HG03565 (cell line): ENCODE measurements around the gene SMARCB1.

ENCODE experiments used
- ATAC-seq: cut with Tn5 transposase; IDR thresholded peaks from one replicate; pipeline ENCODE4 v1.9.1; 2021; ENCODE audit warnings: mild to moderate bottlenecking, moderate library complexity; ENCODE audit not compliant: unreplicated experiment

The SMARCB1 gene

DNA sequence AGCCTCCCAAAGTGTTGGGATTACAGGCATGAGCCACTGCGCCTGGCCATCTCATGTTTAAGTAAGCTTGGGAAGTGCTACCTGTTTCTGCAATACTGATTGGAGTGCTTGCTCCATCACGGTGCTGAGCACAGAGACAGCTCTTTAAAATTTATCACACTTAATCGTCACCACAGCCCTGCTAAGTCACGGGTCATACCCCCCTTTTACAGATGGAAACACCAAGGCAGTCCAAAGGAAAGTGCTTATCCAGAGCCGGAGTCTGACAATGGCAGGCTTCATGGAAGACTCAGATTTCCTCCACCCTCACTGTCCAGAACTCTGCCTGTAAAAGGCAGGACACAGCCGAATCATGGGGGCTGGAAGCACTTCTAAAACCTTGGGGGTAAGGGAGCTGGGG lies 26.7 kb upstream of the SMARCB1 start:
- ATAC-seq = no peak

DNA sequence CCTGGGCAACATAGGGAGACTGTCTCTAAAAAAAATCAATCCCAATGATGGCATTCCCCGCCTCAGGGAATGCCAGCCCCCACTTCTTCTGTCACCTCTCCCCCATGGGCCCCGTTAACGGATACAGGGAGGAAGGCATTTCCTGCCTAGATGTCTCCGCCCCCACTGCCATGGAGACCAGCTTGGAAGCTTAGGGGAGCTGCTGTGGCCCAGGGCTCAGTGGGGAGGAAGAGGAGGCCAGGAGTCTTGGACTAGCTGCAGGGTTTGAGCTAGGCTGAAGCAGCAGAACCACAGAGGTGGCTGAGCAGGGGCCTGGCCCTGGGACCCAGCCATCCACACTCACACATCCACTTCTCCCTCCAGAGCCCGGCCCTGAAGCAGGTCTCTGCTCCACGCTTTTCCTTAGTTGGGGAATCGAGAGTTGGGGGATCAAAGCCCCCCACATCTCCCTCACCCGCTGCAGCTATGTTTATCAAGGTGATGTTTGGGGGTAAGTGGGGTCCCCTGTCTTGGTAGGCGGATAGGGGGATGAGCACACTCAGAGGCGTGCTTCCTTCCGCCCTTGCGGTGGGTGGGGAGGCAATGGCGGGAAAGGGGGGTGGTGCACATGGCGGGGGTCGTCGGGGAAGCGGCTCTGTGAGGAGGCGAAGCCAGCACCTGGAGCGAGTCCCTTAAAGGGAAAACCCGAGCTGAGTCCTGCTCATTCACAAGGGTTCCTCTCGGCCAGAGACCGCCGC lies 23.8 kb upstream of the SMARCB1 start, which contains the start of gene C22orf15:
C22orf15 (plus strand) TSS at position 149 of the 737 bp plus-strand sequence; CDS start at position 466, 317 bp downstream.
- no peak for ATAC-seq

DNA sequence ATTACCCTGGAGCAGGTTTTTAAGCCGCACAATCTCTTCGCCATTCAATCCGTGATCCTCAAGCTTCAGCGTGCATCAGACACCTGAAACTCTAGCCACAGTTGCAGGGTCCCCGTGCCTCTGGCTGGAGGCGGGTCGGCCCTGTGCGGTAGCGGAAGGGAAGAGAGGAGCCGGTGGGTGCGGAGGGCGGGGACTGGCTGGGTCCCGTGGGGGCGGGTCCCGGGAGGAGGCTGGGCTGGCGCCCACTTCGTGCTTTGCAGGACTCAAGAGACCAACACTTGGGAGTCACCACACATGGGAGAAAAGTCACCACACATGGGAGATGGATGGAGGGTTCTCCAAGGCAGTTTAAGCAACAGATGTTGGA lies 23.2 kb upstream of the SMARCB1 start:
- no peak for ATAC-seq

DNA sequence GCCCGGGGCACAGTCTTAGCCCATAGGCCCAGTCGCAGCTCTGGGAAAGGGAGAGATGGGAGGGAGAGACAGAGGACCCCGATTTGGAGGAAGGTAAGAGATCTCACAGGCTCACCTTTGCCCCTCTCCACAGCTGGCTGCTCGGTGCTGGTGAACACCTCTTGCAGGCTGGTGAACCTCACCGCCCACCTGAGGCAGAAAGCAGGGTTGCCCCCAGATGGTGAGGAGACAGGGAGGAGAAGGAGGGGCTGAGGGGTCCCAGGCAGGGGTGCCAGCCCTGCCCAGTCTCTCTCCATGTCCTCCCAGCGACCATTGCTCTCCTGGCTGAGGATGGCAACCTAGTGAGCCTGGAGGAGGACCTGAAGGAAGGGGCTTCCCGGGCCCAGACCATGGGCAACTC lies 22.8 kb upstream of the SMARCB1 start:
- ATAC-seq = no peak

DNA sequence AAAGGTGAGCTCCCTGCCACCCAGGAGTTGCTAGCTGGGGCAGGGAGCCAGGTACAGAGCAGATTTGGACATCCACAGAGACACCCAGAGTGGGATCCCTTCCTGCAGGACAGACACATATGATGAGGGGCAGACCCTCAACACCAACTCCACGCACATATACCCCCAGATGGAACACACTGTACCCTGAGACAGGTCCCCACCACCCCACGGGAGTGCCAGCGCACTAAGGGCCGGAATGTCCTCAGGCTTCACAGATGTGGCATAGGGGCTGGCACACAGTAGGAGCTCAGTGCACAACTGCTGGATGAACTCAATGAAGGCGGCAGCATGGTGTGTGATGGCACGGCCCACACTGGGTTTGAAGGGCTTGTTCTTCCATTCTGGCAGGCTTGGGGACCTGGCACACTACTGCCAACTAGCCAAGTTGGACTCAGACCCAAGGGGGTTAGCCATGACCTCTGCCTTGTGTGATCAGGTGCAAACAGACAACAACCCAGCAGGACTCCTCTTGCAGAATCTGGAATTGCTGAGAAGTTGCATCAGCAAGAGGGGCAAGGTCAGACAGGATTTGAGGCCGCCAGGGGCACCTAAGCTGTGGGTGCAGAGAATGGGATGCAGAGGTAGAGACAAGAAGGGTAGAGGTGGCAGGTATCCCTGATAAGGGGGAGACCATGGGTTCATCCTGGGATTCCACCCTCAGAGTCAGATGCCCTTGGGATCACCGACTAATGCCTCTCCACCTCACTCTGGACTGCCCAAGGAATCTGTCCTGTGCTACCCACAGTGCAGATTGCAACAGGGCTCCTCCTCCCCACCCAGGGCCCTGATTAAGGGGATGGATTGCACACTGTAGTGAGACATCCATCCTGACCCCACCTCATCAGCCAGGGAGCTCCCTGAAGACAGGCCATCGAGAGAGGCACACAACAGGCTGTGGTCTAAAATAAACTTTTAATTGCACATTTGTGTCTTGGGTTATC lies 21.6 kb upstream of the SMARCB1 start:
- no peak for ATAC-seq

DNA sequence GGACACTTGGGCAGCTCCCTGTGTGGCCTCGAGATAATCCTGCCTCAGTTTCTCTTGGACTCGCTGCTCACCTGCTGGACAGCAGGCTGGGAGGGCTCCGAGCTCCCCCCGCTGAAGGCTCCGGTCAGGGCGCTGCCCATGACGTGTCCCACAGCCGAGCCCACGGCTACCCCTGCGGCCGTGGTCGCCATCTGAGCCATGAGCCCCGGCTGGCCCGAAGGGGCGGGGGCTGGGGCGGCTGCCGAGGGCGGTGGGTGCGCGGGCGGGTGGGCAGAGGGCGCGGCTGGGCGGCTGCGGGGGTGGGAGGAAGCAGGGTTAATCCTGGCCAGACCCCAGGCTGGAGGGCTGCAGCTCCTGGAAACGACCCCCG lies 19.5 kb upstream of the SMARCB1 start:
- no peak for ATAC-seq

DNA sequence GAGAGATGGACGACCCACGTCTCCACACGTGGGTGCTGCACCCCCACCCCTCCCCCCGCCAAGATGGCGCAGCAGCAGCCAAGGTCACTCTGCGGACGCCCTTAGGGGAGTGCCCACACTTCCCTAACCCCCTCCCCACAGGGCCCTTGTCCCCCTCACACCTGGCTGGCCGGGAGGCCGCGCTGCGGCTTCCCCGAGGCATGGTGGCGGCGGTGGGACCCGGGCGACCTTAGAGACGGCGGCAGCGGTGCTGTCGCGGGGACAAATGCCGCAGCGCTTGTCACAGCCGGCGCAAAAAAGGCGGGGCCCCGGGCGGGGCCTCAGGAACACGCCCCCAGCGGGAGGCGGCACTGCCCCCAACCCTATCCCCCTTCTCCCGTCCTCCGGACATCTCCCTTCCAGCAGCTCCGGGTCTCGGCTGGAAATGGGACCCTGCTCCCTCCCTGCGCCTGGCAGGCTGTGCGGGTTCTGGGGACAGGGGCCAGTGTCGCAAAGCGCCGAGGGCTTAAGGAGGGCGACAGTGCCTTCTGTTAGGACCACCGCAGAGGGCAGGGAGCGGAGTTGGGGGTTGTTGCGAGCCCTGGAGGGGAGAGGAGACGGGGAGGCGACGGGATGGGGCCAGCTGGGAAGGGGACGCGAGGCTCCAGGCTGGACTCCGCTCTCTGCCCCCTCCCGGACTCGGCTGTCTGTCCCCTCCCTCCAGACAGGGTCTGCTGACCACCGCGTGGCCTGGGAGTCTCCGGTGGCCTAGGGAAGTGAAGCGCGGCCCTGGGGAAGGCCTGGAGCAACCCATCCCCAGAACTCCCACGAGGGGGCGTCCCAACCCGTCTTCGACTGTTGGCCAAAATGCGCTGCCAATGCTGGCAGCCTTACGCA lies 18.9 kb upstream of the SMARCB1 start, which contains the start of gene CHCHD10:
CHCHD10 (minus strand) TSS at position 300 of the 876 bp plus-strand sequence; CDS start at position 202, 98 bp downstream.
- ATAC-seq = no peak

DNA sequence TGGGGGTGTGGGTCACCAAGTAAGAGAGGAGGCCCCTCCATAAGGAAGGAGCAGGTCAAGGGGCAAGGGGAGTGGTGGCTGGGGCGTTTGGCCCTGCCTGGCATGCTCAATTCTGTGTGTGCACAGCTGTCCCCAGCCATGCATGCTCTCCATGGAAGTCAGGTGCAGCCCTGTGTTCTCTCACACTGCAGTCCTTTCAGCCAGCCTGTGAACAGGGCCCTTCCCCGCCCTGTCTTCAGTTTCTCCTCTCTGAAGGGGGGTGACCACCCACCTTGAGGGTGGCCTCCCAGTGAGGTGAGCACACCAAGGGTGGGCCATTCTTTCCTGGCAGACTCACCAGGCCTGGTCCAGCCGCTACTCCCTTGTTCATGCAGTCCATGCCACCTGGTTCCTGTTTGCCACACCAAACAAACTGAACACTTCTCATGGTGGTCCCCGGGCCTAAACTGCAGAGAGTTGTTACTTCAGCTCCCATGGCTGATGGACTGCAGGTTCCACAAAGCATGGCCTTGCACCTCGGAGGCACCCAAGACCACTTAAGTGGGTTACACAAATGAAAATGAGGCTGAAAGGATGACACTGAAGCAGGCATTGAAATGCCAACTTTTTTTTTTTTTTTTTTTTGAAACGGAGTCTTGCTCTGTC lies 17.3 kb upstream of the SMARCB1 start:
- no peak for ATAC-seq

DNA sequence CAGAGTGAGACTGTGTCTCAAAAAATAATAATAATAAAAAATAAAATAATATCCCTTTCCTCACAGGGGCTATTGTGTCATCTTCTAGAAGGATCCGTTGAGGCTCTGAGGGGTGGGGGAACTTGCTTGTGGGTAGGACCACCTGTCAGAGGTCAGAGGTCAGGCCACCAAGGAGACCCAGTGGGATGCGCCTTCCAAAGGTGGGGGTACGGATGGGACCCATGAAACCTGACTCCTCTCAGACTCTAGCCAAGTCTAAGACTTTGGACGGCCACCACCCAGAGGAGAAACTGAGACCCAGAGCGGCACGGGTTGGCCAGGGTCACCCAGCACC lies 14.5 kb upstream of the SMARCB1 start:
- ATAC-seq = no peak

DNA sequence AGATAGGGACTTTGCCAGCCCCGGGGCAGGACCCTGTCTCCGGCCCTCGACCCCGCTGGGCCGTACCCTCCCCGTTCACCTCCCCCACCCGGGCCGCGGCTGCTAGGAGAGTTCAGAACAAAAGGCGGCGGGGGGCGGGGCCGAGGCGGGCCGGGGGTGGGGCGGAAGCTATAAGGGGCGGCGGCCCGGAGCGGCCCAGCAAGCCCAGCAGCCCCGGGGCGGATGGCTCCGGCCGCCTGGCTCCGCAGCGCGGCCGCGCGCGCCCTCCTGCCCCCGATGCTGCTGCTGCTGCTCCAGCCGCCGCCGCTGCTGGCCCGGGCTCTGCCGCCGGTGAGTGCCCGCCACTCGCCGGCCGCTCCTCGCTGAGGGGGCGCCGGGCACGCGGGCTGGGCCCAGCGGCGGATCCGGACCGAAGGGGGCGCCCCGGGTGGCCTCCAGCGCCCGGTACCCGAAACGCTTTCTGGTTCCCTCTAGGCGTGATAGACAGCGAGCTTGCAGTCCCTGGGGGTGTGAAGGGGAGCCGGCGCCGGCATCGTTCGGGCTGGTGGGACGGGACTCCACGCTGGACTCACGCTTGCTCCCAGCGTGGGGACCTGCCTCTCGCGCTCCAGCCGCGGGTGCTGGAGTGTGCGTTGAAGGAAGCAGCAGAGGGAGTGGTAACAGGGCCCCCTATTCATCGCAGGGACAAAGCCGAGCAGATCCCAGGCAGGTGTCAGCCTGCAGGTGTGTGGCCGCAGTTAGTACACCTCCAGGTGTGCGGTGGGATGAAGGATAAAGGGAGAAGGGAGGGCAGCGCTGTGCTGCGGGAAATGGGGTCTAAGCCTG lies 13.9 kb upstream of the SMARCB1 start, which contains the start of gene MMP11:
MMP11 (plus strand) TSS at position 201 of the 825 bp plus-strand sequence; CDS start at position 223, 22 bp downstream.
- no peak for ATAC-seq

DNA sequence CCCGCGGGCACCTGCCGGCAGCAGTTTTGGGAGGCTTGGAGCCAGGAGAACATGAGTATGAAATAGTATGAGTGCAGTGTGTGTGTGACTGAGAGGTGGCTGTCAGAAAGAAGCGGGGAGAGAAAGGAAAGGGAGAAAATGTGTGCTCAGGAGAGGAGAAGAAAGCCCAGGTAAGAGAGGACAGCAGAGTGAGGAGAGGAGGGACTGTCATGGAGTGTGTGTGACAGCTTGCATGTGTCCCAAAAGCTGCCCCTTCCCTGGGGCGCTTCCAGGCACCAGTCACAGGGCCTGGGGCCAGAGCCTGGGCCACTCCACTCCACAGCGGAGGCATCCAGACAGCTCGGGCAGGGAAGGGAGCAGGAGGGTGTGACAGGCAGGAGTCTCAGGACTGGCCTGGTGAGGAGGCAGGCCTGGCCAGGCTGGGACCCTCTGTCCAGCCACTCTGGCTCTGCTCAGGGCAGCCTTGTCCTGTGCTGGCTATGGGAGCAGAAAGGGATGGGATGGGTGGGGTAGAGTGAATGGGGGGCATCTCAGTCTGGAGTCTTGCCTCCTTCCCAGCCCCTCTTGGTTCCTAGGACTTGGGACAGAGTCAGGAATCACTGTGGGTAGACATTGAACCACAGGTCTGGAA lies 13.2 kb upstream of the SMARCB1 start:
- no peak for ATAC-seq

DNA sequence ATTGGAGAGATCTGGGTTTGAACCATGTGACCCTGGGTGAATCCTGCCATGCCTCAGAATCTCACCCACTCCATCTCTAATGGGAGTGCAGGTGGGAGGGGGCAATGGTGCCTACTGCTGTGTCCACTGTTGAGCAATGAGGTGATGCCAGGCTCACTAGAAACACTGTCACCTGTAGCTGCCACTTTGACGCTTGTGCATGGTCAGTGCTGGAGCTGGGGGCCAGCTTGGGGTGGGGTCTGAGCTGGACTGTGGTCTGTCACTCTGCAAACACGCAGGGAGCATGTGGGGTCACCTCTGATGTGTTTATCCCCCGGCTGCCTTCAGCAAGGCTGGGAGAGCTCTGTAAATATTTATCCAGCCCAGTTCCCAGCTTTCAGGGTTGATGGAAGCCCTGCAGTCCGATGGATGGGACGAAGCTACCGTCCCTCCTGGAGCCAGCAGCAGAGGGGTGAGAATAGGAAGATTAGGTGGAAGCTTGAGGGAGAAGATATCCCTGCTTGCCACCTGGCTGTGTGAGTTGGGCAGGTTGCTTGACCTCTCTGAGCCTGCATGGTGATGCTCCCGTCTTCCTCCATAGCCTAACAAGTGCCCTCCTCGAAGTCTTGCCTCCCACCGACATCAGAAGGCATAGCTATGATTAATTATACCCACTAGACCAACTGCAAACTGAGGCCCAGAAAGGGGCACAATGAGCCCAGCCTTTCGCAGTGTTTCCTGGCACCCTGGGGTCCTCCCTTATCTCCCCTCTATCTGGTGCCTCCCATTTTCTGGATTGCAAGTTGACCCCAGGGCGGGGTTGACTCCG lies 12.4 kb upstream of the SMARCB1 start:
- no peak for ATAC-seq

DNA sequence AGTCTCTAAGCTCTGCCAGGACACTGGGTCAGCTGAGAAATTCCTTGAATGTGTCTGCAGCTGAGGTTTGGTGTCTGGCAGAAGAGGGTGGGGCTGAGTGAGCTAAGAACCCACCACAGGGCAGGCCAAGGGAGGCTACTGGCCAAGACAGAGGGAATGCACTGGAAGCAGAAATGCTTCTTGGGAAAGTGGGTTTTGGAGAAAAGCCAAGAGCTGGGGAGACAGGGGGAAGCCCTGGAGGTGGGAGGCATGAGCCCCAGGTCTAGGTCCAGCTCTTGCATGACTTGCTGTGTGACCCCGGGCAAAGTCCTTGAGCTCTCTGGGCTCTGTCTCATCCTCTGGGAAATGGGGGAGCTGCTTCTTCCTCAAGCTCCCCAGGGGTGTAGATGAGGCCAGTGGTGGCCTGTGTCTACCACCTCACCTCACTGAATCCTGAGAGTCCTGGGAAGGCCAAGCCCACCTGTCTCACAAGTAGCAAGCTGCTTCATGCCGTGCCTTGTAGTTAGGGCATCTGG lies 11.8 kb upstream of the SMARCB1 start:
- ATAC-seq = no peak

DNA sequence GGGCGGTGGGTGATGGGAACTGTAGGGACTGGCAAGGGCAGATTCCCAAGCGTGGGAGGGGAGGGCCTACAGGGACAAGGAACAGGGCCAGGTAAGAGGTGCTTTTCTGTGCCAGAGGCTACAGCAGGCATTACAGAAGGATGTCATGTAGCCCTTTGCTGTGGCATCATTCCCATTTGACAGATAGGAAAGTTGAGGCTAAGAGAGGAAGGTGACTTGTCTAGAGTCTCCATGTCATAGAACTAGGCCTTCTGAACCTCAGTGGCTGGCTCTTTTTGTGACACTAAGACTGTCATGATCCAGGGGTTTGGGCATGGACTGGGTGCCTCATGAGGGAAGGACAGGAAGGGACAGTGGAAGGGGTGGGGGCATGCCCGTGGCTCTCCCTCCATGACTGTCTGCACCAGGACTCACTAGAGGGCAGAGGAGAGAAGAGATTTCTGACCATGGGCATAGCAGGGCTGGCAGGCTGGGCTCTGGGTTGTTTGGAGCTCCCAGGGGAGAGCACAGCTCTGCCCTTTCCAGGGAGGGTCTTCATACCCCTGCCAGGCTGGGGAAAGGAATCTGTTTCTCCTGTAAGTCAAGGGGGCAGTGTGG lies 10.9 kb upstream of the SMARCB1 start:
- no peak for ATAC-seq

DNA sequence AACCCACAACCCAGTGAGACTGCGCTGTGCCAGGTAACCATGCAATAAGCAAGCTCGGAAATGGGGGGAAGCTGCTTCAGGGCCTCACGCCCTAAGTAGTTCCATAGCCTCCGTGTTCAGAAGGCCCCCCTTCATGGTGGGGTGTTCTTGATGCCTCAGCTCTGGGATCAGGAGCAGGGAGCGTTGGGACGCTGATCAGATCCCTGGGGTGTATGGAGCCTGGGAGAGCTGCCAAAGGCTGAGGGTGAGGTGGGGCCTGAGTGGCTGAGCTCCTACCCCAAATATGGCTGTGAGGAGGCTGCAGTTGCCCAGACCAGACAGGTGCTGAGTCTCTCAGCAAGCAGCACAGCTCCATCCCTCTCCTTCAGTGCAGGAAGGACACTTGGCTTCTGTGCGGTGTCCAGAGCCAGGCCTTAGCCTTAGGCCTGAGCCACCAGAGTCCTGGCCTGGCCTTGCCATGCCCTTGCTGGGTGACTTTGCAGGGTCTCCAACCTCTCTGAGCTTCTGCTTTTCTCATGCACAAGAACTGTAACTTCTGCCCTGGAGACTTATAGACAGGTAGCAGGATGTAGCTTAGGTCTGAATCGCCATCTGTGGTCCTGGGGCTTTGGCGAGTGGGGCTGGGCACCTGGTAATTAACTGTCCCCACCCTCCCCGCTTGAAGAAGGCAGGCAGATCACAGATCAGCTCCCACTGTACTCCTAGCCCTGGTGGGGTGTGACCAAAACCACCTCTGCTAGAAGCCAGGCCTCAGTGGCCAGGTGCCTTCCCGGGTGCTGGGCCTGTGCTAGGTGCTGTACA lies 8.8 kb upstream of the SMARCB1 start:
- no peak for ATAC-seq

DNA sequence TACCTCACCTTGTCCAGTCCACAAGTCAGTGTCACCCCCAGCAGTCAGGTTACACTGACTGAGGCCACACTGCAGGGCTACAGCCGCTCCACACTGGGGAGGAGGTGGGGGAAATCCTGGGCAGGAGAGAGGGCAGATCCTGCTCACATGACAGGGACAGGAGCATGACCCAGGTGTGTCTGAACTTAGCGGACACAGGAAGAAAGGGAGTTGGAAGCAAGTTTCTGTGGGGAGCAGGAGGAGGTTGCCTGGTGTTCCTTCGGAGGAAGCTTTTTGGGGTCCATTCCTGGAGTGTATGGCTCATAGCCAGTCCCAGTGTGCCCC lies 8.2 kb upstream of the SMARCB1 start:
- ATAC-seq = no peak

DNA sequence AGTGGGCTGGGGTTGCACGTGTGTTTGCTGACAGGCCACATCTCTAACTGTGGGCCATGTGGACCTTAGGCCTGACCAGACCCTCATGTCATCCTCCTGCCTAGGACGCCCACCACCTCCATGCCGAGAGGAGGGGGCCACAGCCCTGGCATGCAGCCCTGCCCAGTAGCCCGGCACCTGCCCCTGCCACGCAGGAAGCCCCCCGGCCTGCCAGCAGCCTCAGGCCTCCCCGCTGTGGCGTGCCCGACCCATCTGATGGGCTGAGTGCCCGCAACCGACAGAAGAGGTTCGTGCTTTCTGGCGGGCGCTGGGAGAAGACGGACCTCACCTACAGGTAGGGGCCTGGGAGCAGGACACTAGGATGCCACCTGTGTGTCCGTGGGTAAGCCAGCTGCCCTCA lies 7.7 kb upstream of the SMARCB1 start:
- no peak for ATAC-seq
